22Rv1 (cell line): ENCODE results near the gene FLNB.

Source experiments
- CTCF ChIP-seq: fragments of 450-650 bp; IDR thresholded peaks from 2 replicates; pipeline ENCODE4 v1.5.1; 2017; ENCODE audit warnings: mild to moderate bottlenecking
- ZFX ChIP-seq: fragments of 450-650 bp; IDR thresholded peaks from 2 replicates; pipeline ENCODE4 v1.6.1; 2017; ENCODE audit warnings: antibody characterized with exemption, borderline replicate concordance

- TF ChIP-seq CTCF (no peak), ZFX (no peak)
Measured at GRCh38 chr3:58102976-58103451, 94.8 kb downstream of the FLNB start.
